Hypothalamus (tissue), 51 donors: Measurements from ENCODE around the gene ACTR1B.
"Not testable (repeated sequence)": the region's sequence is repeated elsewhere in the genome, so short reads cannot be mapped to it uniquely, and the experiment has no call there.

Experiments
- DNase-seq, 51 donors: peaks; one replicate each; lab custom pipeline; 2025; lab: John Stamatoyannopoulos, UW

ACTR1B gene

GRCh38 chr2:97663962-97664635 is at the start of gene ACTR1B:
Gene ACTR1B, minus strand, starts transcription at chr2:97664044. Its CDS starts 154 bp downstream, at chr2:97663890.
- peak; percentile 48 to 99 (median 96) for DNase-seq

- DNase-seq: no peak
Measured at GRCh38 chr2:97712693-97713295, 49.0 kb upstream of the ACTR1B start.

GRCh38 chr2:97712175-97712574 is 48.3 kb upstream of the ACTR1B start:
- not testable (repeated sequence) for DNase-seq

GRCh38 chr2:97711394-97711711 is 47.5 kb upstream of the ACTR1B start:
- DNase-seq: no peak

GRCh38 chr2:97708608-97709007 is 44.8 kb upstream of the ACTR1B start:
- no peak for DNase-seq

GRCh38 chr2:97708048-97708380 is 44.2 kb upstream of the ACTR1B start:
- no peak for DNase-seq

- DNase-seq: no peak
Measured at GRCh38 chr2:97707362-97708047, 43.7 kb upstream of the ACTR1B start.

- no peak for DNase-seq
Measured at GRCh38 chr2:97706708-97707345, 43.0 kb upstream of the ACTR1B start.

GRCh38 chr2:97706112-97706511 is 42.3 kb upstream of the ACTR1B start:
- no peak for DNase-seq

GRCh38 chr2:97704989-97705388 is 41.1 kb upstream of the ACTR1B start:
- DNase-seq: no peak

- DNase-seq: no peak
Measured at GRCh38 chr2:97703741-97704140, 39.9 kb upstream of the ACTR1B start.

GRCh38 chr2:97702731-97703470 is 39.1 kb upstream of the ACTR1B start:
- DNase-seq: no peak

- DNase-seq: no peak
Measured at GRCh38 chr2:97701851-97702465, 38.1 kb upstream of the ACTR1B start.

- DNase-seq: no peak
Measured at GRCh38 chr2:97701186-97701585, 37.3 kb upstream of the ACTR1B start.

GRCh38 chr2:97699765-97700444 is 36.1 kb upstream of the ACTR1B start:
- DNase-seq: peak in 19 of 51 donors; percentile 3 to 63 (median 23)

- DNase-seq: no peak
Measured at GRCh38 chr2:97698530-97698929, 34.7 kb upstream of the ACTR1B start.

GRCh38 chr2:97697252-97698235 is 33.7 kb upstream of the ACTR1B start:
- peak; percentile 16 to 96 (median 77) for DNase-seq

- DNase-seq: no peak
Measured at GRCh38 chr2:97695744-97696143, 31.9 kb upstream of the ACTR1B start.

- DNase-seq: no peak
Measured at GRCh38 chr2:97693476-97693875, 29.6 kb upstream of the ACTR1B start.
